ENCODE results near the gene CCM2.

DNA sequence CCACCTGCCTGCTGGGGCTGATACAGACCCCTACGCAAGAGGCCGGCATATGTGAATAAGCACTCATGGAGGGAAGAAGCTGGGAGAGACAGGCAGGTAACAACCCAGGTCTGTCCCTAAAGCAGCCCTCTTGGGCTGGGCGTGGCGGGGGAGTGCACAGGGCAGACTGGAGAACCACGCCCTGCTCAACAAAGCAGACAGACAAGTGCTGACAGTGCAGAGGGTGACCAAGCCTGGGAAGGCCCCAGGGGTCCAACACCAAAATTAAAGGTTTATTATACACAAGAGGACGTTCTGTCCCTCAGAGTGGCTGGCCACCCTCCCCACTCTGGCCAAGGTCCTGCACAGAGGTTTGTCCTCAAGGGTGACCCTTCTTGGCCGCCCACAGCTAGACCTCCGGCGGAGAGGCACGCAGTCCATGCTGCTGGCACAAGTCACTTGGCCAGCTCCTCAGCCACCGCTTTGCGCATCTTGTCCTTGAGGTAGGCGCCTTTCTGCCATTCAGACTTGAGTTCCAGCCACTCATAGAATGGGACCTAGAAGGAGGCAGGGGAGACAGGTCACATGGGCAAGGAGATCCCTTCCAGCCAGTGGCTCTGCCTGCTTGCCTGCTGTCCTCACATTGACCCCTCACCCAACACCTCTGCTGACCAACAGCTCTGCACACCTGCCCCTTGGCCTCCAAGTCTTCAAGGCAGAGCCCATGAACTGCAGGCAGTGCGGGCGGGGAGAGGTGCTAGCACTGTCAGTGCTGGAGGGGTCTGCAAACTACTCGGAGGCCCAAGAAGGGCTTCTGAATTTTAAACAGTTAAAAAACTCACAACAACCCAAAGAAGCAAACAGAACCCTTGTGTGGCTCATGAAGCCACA, 100.1 kb downstream of the CCM2 start:
- TF ChIP-seq, protein P1, sequence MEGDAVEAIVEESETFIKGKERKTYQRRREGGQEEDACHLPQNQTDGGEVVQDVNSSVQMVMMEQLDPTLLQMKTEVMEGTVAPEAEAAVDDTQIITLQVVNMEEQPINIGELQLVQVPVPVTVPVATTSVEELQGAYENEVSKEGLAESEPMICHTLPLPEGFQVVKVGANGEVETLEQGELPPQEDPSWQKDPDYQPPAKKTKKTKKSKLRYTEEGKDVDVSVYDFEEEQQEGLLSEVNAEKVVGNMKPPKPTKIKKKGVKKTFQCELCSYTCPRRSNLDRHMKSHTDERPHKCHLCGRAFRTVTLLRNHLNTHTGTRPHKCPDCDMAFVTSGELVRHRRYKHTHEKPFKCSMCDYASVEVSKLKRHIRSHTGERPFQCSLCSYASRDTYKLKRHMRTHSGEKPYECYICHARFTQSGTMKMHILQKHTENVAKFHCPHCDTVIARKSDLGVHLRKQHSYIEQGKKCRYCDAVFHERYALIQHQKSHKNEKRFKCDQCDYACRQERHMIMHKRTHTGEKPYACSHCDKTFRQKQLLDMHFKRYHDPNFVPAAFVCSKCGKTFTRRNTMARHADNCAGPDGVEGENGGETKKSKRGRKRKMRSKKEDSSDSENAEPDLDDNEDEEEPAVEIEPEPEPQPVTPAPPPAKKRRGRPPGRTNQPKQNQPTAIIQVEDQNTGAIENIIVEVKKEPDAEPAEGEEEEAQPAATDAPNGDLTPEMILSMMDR (conservative IDR thresholded peaks at IDR 0.05 in 1 of 2, IDR thresholded peaks at IDR 0.05 in 1 of 2; ENCODE audit: extremely low read depth in 1 of 2, insufficient read depth in 1 of 2, low read depth in 1 of 2, low read length in 2 of 2), result no peak
- TF ChIP-seq EZH2 (IDR thresholded peaks at IDR 0.05; ENCODE audit: borderline replicate concordance, low read length), result no peak

Measured in mammary epithelial cell (primary cell).